Right atrium auricular region (tissue), 2 donors: ENCODE measurements around the gene TFF1. TPM values are rescaled to one million over a fixed set of nuclear protein-coding genes. Genes with fewer than 3 reads are reported as not detected.

Experiments used
- DNase-seq: peaks from one replicate; pipeline ENCODE4 v3.0.0-alpha.2; 2019; ENCODE audit warnings: low spot score
- H3K27ac ChIP-seq, 2 donors: fragments of 200-600 bp; sonication (generic); 1 replicate in 1 of 2; 2 replicates in 1 of 2; pipeline ENCODE4 v1.5.1; 2016 to 2019
- H3K27me3 ChIP-seq, 2 donors: fragments of 200-600 bp; sonication (generic); one replicate each; pipeline versions ENCODE4 v1.5.1 to v1.6.0; 2017 to 2019
- H3K36me3 ChIP-seq: fragments of 200-600 bp; sonication (generic); one replicate; pipeline ENCODE4 v1.5.1; 2016
- H3K4me1 ChIP-seq, 2 donors: fragments of 200-600 bp; sonication (generic); one replicate each; pipeline versions ENCODE4 v1.5.1 to v1.6.0; 2017 to 2019
- H3K4me3 ChIP-seq, 2 donors: fragments of 200-600 bp; sonication (generic); 1 replicate in 1 of 2; 2 replicates in 1 of 2; pipeline ENCODE4 v1.5.1; 2017 to 2019; ENCODE audit warnings: mild to moderate bottlenecking in 1 of 2, moderate library complexity in 1 of 2
- H3K9me3 ChIP-seq, 2 donors: fragments of 200-600 bp; sonication (generic); one replicate each; pipeline ENCODE4 v1.5.1; 2019
- total RNA-seq, 2 donors: library from RNA; depleted of rRNA; stranded (reverse); fragments of >200 nt; gene quantifications; one replicate each; pipeline ENCODE4 v1.1.0, GENCODE V29; 2016
- TF ChIP-seq, protein P1 (sequence below), 2 donors: fragments of 200-600 bp; sonication (generic); IDR thresholded peaks; one replicate each; pipeline ENCODE4 v1.5.1; 2019; ENCODE audit warnings: antibody characterized with exemption in 2 of 2

Gene TFF1
- total RNA-seq, 2 donors from 2014 or later, result not detected

DNA sequence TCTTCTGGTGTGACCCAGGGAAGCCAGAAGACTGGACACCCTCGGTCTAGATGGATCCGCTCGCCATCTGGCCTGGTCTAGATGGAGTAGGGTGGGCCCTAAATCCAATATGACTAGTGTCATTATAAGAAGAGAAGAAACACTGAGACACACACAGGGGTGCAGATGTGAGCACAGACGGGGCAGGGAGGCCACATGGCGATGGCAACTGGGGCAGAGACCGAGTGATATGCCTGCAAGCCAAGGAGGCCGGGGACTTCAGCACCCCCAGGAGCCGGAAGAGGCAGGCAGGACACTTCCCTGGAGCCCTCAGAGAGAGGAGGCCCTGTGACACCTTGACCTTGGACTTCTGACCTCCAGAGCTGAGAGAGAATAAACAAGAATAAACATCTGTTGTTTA lies 45.5 kb downstream of the TFF1 start:
- TF ChIP-seq, protein P1, sequence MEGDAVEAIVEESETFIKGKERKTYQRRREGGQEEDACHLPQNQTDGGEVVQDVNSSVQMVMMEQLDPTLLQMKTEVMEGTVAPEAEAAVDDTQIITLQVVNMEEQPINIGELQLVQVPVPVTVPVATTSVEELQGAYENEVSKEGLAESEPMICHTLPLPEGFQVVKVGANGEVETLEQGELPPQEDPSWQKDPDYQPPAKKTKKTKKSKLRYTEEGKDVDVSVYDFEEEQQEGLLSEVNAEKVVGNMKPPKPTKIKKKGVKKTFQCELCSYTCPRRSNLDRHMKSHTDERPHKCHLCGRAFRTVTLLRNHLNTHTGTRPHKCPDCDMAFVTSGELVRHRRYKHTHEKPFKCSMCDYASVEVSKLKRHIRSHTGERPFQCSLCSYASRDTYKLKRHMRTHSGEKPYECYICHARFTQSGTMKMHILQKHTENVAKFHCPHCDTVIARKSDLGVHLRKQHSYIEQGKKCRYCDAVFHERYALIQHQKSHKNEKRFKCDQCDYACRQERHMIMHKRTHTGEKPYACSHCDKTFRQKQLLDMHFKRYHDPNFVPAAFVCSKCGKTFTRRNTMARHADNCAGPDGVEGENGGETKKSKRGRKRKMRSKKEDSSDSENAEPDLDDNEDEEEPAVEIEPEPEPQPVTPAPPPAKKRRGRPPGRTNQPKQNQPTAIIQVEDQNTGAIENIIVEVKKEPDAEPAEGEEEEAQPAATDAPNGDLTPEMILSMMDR (IDR thresholded peaks at IDR 0.05), result no peak
- no peaks in the 10 kb centered on the region for H3K4me1 ChIP-seq

DNA sequence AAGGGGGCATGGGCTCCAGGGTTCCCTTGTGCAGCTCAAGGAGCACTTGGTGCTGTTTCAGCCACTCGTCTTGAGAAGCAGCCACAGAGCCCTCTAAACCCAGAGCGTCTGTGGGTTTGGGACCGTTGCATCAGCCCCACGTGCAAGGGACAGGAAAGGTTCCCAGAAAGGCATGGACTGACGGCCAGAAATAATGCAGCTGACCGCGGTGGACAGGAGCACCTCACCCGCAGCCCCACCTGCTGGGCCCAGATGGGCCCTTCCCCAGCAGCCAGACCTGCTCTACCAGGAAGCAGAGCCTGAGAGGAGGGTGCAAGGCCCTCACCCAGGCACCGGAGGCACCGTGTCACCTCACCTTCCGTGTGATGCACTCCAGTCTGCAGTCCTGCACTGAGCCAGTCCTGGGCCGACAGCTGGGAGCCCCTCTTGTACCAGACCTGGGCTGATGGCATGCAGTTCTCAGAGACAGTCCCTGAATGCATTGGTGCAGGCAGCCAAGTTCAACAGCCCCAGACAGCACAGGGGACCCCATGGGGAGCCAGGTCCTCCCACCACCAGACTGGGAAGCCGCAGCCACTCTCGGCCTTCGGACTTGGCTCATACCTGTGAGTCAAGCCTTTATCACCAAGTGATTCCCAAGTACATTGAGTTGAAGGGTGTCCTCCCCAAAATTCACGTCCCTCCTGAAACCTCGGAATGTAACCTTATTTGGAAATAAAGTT lies 46.3 kb downstream of the TFF1 start:
- Histone ChIP-seq H3K27me3 (no peaks in the 10 kb centered on the region), H3K9me3 (no peaks in the 10 kb centered on the region), H3K4me1 (no peaks in the 10 kb centered on the region), H3K27ac (no peak overlapping the region), H3K4me3 (no peak overlapping the region), H3K36me3 (no peaks in the 10 kb centered on the region)
- DNase-seq, result peak; percentile 55
- TF ChIP-seq, protein P1 (IDR thresholded peaks at IDR 0.05), result no peak

More for the DNA sequence above, 45.5 kb downstream of the TFF1 start:
- H3K27me3 ChIP-seq, result no peaks in the 10 kb centered on the region
- H3K27ac ChIP-seq, result no peak overlapping the region
- no peak overlapping the region for H3K4me3 ChIP-seq
- H3K9me3 ChIP-seq, result no peaks in the 10 kb centered on the region
- DNase-seq, result peak; percentile 42
- H3K36me3 ChIP-seq, result no peaks in the 10 kb centered on the region

DNA sequence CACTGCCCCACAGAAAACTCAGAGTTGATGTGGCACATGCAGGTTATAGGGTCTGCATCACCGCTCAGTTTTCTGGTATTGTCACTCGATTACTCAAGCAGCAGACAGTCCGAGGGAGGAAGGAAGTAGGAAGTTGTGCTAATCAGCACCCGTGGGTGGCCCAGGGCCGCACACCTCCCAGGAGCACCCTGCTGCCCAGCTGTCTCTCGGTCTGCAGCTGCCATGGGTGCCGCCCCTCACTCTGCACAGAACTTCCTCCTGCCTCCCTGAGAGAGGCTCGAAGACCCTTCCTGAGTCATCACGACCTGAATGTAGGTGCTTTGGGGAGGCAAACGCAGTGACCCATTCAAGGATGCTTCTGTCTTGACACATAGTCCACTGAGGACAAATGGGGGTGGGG lies 47.0 kb downstream of the TFF1 start:
- no peaks in the 10 kb centered on the region for H3K4me1 ChIP-seq
- no peaks in the 10 kb centered on the region for H3K36me3 ChIP-seq
- H3K9me3 ChIP-seq, result no peaks in the 10 kb centered on the region
- no peak overlapping the region for H3K4me3 ChIP-seq
- TF ChIP-seq, protein P1 (IDR thresholded peaks at IDR 0.05), result no peak
- H3K27me3 ChIP-seq, result no peaks in the 10 kb centered on the region
- no peak overlapping the region for H3K27ac ChIP-seq
- peak; percentile 52 for DNase-seq

DNA sequence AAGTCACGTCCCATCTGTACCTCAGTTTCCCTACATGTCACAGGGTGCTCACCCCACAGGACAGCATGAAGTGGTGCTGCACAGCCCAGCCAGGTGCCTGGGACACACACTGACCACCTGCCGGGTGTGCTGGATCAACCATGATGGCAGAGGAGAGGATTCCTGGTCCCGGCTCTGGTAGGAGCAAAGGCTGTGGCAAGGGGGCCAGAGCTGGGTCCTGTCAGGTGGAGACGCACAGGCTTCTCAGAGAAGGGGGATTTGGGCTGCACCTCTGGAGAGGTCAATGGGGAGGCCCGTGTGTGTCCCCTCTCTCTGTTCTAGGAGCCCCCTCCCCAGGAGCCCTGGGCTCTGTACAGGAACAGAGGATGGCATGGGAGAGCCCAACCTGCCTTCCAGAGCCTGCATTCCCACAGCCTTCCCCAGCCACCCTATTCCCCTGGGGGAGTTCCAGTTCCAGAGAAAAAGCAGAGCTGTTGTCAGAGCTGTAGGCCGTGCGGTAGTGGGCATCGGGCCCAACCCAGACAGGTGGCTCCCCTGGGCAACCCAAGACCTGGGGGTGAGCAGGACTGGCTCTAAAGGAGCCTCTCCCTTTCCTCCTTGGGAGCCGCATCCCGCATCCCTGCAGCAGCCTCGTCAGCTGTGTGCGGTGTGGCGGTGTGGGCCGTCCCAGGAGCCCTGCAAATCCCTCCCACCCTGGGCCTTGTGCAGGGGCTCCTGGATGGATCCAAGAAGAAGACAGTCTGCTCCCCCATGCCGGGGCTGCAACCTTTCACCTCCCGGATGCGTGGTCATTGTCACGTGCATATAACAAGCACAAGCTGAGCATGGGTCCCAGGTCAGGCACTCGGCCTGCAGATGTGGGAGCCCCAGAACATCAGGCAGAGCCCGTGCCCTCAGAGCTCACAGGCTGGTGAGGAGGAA lies 48.2 kb downstream of the TFF1 start:
- H3K4me3 ChIP-seq, result no peak overlapping the region
- H3K27ac ChIP-seq, result no peak overlapping the region
- H3K36me3 ChIP-seq, result no peaks in the 10 kb centered on the region
- peaks cover 0 to 10% of the 10 kb centered on the region in 2 donors for H3K4me1 ChIP-seq
- TF ChIP-seq, protein P1 (IDR thresholded peaks at IDR 0.05), result no peak
- no peaks in the 10 kb centered on the region for H3K27me3 ChIP-seq
- no peaks in the 10 kb centered on the region for H3K9me3 ChIP-seq
- peak; percentile 43 for DNase-seq

DNA sequence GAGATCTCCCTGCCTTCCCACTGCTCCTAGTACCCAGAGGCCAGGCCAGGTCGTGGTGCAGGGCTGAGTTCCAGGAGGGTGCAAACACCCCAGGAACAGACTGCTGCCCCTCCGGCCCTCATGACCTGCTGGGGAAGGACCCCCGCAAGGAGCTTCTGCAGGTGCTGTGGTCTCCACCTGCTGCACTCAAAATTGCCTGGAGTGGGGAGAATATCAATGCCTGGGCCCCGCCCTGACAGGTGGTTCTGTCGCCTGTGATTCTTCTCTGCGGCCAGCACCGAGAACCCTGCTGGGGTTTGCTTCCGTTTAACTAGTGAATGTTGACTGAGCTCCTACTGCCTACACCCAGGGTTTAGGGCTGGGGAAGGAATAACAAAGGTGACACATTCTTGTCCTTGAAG lies 49.0 kb downstream of the TFF1 start:
- TF ChIP-seq, protein P1 (IDR thresholded peaks at IDR 0.05), result no peak
- Histone ChIP-seq H3K27me3 (no peaks in the 10 kb centered on the region), H3K9me3 (no peaks in the 10 kb centered on the region), H3K4me3 (no peak overlapping the region), H3K27ac (no peak overlapping the region), H3K4me1 (peaks cover 0 to 16% of the 10 kb centered on the region in 2 donors), H3K36me3 (no peaks in the 10 kb centered on the region)
- DNase-seq, result peak; percentile 42
